Measurements from ENCODE around the gene PPM1D. TPM values are rescaled to one million over a fixed set of nuclear protein-coding genes. Genes with fewer than 3 reads are reported as not detected.

PPM1D gene
- total and polyA plus RNA-seq, 2 of the 13 experiments (the other 11 are each of a cell fraction or from before 2014, with no cell fraction given) = 8.0 to 26.2 TPM

GRCh38 chr17:60652454-60653247 lies 52.7 kb downstream of the PPM1D start:
- in situ Hi-C loops (cut with HindIII; ENCODE audit: extremely low pct_ligation_motif_present, low pct_unique_long_range_greater_than_20kb) = no loop called here
- ATAC-seq (no peak), FAIRE-seq (no peak), DNase-seq (ENCODE audit: low spot score) (no peak)
- ChIA-PET POLR2A (no interaction called here), CTCF (ENCODE audit: low intra/inter-chr PET ratio, low total read pairs) (no interaction called here)
- peaks cover 24% of the 10 kb centered on the region for H3K79me2 ChIP-seq (ENCODE audit: insufficient read depth, low read length)
- H3K9me3 ChIP-seq (ENCODE audit: low read length) = no peaks in the 10 kb centered on the region
- 95% methylated on average over 2 of the region's 2 CpGs for WGBS (ENCODE audit: low lambda C conversion rate)
- BruUV-seq (replicated peaks) = no TSS peak
- H2AFZ ChIP-seq (ENCODE audit: low read length) = no peak overlapping the region
- H3K4me1 ChIP-seq (ENCODE audit: insufficient read depth, low read length) = no peaks in the 10 kb centered on the region
- H3K36me3 ChIP-seq (replicated peaks in 1 of 2; ENCODE audit: control insufficient read depth in 1 of 2, insufficient read depth in 2 of 2, low read length in 2 of 2) = peaks cover 8 to 56% of the 10 kb centered on the region in 2 experiments
- no peaks in the 10 kb centered on the region for H3K27me3 ChIP-seq (ENCODE audit: control insufficient read depth in 1 of 2, insufficient read depth in 2 of 2, low read length in 2 of 2)
- no peak overlapping the region for H3K4me2 ChIP-seq (ENCODE audit: low read depth, low read length)
- H3K27ac ChIP-seq (ENCODE audit: extremely low read length, insufficient read depth, low read length) = no peak overlapping the region
- no peak overlapping the region for H3K4me3 ChIP-seq (replicated peaks in 1 of 3; ENCODE audit: insufficient read depth in 1 of 3, low read depth in 2 of 3, low read length in 3 of 3)
- H3K9ac ChIP-seq (ENCODE audit: insufficient read depth, low read depth, low read length) = no peak overlapping the region
- TF ChIP-seq, protein P1, sequence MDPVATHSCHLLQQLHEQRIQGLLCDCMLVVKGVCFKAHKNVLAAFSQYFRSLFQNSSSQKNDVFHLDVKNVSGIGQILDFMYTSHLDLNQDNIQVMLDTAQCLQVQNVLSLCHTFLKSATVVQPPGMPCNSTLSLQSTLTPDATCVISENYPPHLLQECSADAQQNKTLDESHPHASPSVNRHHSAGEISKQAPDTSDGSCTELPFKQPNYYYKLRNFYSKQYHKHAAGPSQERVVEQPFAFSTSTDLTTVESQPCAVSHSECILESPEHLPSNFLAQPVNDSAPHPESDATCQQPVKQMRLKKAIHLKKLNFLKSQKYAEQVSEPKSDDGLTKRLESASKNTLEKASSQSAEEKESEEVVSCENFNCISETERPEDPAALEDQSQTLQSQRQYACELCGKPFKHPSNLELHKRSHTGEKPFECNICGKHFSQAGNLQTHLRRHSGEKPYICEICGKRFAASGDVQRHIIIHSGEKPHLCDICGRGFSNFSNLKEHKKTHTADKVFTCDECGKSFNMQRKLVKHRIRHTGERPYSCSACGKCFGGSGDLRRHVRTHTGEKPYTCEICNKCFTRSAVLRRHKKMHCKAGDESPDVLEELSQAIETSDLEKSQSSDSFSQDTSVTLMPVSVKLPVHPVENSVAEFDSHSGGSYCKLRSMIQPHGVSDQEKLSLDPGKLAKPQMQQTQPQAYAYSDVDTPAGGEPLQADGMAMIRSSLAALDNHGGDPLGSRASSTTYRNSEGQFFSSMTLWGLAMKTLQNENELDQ (CRISPR knock-in tag; IDR thresholded peaks at IDR 0.05; ENCODE audit: borderline replicate concordance) = no peak
- no peak for TF ChIP-seq RFXANK (CRISPR knock-in tag; IDR thresholded peaks at IDR 0.05)
- no peak for TF ChIP-seq NFYC (CRISPR knock-in tag; IDR thresholded peaks at IDR 0.05)
- TF ChIP-seq, protein P2, sequence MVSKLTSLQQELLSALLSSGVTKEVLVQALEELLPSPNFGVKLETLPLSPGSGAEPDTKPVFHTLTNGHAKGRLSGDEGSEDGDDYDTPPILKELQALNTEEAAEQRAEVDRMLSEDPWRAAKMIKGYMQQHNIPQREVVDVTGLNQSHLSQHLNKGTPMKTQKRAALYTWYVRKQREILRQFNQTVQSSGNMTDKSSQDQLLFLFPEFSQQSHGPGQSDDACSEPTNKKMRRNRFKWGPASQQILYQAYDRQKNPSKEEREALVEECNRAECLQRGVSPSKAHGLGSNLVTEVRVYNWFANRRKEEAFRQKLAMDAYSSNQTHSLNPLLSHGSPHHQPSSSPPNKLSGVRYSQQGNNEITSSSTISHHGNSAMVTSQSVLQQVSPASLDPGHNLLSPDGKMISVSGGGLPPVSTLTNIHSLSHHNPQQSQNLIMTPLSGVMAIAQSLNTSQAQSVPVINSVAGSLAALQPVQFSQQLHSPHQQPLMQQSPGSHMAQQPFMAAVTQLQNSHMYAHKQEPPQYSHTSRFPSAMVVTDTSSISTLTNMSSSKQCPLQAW (CRISPR knock-in tag; IDR thresholded peaks at IDR 0.05) = no peak
- no peak for TF ChIP-seq KLF13 (CRISPR knock-in tag; IDR thresholded peaks at IDR 0.05)
- intact Hi-C loops (cut with micrococcal nuclease; ENCODE audit: unreplicated experiment) = no loop called here
- H4K20me1 ChIP-seq (ENCODE audit: insufficient read depth, low read length) = peaks cover 2% of the 10 kb centered on the region; the same call in 1 of the 2 replicates

Data from HepG2 (cell line).